ENCODE data around the gene EGFLAM.

GRCh38 chr5:38466424-38467189 is 208.2 kb downstream of the EGFLAM start:
- no peak for TF ChIP-seq POLR2A (IDR thresholded peaks at IDR 0.05)
- TF ChIP-seq, protein P1, sequence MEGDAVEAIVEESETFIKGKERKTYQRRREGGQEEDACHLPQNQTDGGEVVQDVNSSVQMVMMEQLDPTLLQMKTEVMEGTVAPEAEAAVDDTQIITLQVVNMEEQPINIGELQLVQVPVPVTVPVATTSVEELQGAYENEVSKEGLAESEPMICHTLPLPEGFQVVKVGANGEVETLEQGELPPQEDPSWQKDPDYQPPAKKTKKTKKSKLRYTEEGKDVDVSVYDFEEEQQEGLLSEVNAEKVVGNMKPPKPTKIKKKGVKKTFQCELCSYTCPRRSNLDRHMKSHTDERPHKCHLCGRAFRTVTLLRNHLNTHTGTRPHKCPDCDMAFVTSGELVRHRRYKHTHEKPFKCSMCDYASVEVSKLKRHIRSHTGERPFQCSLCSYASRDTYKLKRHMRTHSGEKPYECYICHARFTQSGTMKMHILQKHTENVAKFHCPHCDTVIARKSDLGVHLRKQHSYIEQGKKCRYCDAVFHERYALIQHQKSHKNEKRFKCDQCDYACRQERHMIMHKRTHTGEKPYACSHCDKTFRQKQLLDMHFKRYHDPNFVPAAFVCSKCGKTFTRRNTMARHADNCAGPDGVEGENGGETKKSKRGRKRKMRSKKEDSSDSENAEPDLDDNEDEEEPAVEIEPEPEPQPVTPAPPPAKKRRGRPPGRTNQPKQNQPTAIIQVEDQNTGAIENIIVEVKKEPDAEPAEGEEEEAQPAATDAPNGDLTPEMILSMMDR (IDR thresholded peaks at IDR 0.05) = no peak
